ENCODE measurements around the gene COLEC12.

The COLEC12 gene

GRCh38 chr18:354471-354870 lies 146.0 kb downstream of the COLEC12 start:
- peak; percentile 94 for FAIRE-seq

GRCh38 chr18:354003-354402 lies 146.5 kb downstream of the COLEC12 start:
- no peak for FAIRE-seq

- no peak for FAIRE-seq
Measured at GRCh38 chr18:352438-352837, 148.1 kb downstream of the COLEC12 start.

- FAIRE-seq: no peak
Measured at GRCh38 chr18:350953-351572, 149.4 kb downstream of the COLEC12 start.

GRCh38 chr18:346600-346999 lies 153.9 kb downstream of the COLEC12 start:
- no peak for FAIRE-seq

- no peak for FAIRE-seq
Measured at GRCh38 chr18:341102-341501, 159.4 kb downstream of the COLEC12 start.

GRCh38 chr18:340044-340443 lies 160.5 kb downstream of the COLEC12 start:
- FAIRE-seq: no peak

- no peak for FAIRE-seq
Measured at GRCh38 chr18:339200-339599, 161.3 kb downstream of the COLEC12 start.

- FAIRE-seq: no peak
Measured at GRCh38 chr18:336713-337112, 163.8 kb downstream of the COLEC12 start.

- FAIRE-seq: no peak
Measured at GRCh38 chr18:335733-336132, 164.8 kb downstream of the COLEC12 start.

- no peak for FAIRE-seq
Measured at GRCh38 chr18:334575-335132, 165.8 kb downstream of the COLEC12 start.

- no peak for FAIRE-seq
Measured at GRCh38 chr18:332721-333510, 167.6 kb downstream of the COLEC12 start.

- FAIRE-seq: no peak
Measured at GRCh38 chr18:332007-332406, 168.5 kb downstream of the COLEC12 start.

- no peak for FAIRE-seq
Measured at GRCh38 chr18:331221-331821, 169.2 kb downstream of the COLEC12 start.

- FAIRE-seq: no peak
Measured at GRCh38 chr18:328928-329327, 171.6 kb downstream of the COLEC12 start.

- FAIRE-seq: no peak
Measured at GRCh38 chr18:326846-327245, 173.7 kb downstream of the COLEC12 start.

- no peak for FAIRE-seq
Measured at GRCh38 chr18:323253-323622, 177.3 kb downstream of the COLEC12 start.

GRCh38 chr18:321865-322467 lies 178.5 kb downstream of the COLEC12 start:
- no peak for FAIRE-seq

GRCh38 chr18:320155-320554 lies 180.3 kb downstream of the COLEC12 start:
- FAIRE-seq: no peak

- no peak for FAIRE-seq
Measured at GRCh38 chr18:319720-320119, 180.8 kb downstream of the COLEC12 start.

GRCh38 chr18:318791-319291 lies 181.7 kb downstream of the COLEC12 start:
- FAIRE-seq: no peak

GRCh38 chr18:317618-318017 lies 182.9 kb downstream of the COLEC12 start:
- FAIRE-seq: no peak

GRCh38 chr18:316393-316792 lies 184.1 kb downstream of the COLEC12 start:
- no peak for FAIRE-seq
